CD4-positive, CD25-positive, alpha-beta regulatory T cell (primary cell): ENCODE measurements around the gene DQX1. TPM values are rescaled to one million over a fixed set of nuclear protein-coding genes. Genes with fewer than 3 reads are reported as not detected.

Experiments used
- ATAC-seq, 2 donors: fragments of 150-1000 bp; cut with Tn5 transposase; one replicate each; pipeline ENCODE4 v1.10.0; 2021; ENCODE audit warnings: low read depth in 2 of 2, moderate number of reproducible peaks in 2 of 2, moderate library complexity in 1 of 2
- DNase-seq, 3 donors: peaks; one replicate each; pipeline versions ENCODE4 v3.0.0 to v3.0.0-alpha.2; 2012 to 2022; ENCODE audit warnings: mixed read lengths in 1 of 3
- H3K27ac ChIP-seq: one replicate; pipeline ENCODE4 v1.7.0; 2013; ENCODE audit warnings: mild to moderate bottlenecking, low read length; ENCODE audit not compliant: insufficient read depth, poor library complexity, severe bottlenecking
- H3K27me3 ChIP-seq: one replicate; pipeline ENCODE4 v1.7.0; 2013; ENCODE audit warnings: low read length; ENCODE audit not compliant: control insufficient read depth, insufficient read depth
- H3K36me3 ChIP-seq: one replicate; pipeline ENCODE4 v1.7.0; 2013; ENCODE audit warnings: mild to moderate bottlenecking, low read length, moderate library complexity; ENCODE audit not compliant: control insufficient read depth, insufficient read depth
- H3K4me1 ChIP-seq: 2 replicates; pipeline ENCODE4 v1.7.0; 2013; ENCODE audit warnings: mild to moderate bottlenecking, low read length; ENCODE audit not compliant: insufficient read depth, control insufficient read depth, poor library complexity, severe bottlenecking
- H3K4me3 ChIP-seq: one replicate; pipeline ENCODE4 v1.7.0; 2013; ENCODE audit warnings: low read depth, mild to moderate bottlenecking, low read length, moderate library complexity
- H3K9me3 ChIP-seq, 2 experiments: 1 replicate in 1 of 2; 2 replicates in 1 of 2; pipeline ENCODE4 v1.7.0; 2013; ENCODE audit warnings: low read length in 2 of 2, mild to moderate bottlenecking in 1 of 2, moderate library complexity in 1 of 2; ENCODE audit not compliant: control insufficient read depth in 2 of 2
- H3K27ac Mint-ChIP-seq, 3 donors: one replicate each; pipeline ENCODE4 v1.8.0; 2020 to 2022; ENCODE audit warnings: mild to moderate bottlenecking in 3 of 3, mixed read lengths in 3 of 3, moderate library complexity in 2 of 3
- H3K27me3 Mint-ChIP-seq: one replicate; pipeline ENCODE4 v1.8.0; 2022; ENCODE audit warnings: mild to moderate bottlenecking, mixed read lengths
- H3K36me3 Mint-ChIP-seq: one replicate; pipeline ENCODE4 v1.8.0; 2020; ENCODE audit warnings: mixed read lengths
- H3K4me1 Mint-ChIP-seq, 4 donors: one replicate each; pipeline ENCODE4 v1.8.0; 2020 to 2022; ENCODE audit warnings: mixed read lengths in 4 of 4, mild to moderate bottlenecking in 1 of 4
- H3K4me3 Mint-ChIP-seq, 4 donors: one replicate each; pipeline ENCODE4 v1.8.0; 2020 to 2022; ENCODE audit warnings: mild to moderate bottlenecking in 4 of 4, mixed read lengths in 4 of 4, moderate library complexity in 3 of 4
- H3K9me3 Mint-ChIP-seq, 7 donors: one replicate each; pipeline ENCODE4 v1.8.0; 2020 to 2022; ENCODE audit warnings: mixed read lengths in 7 of 7, mild to moderate bottlenecking in 3 of 7, moderate library complexity in 2 of 7
- polyA plus RNA-seq, 4 donors: library from polyadenylated mRNA; unstranded; fragments of 300-500 nt; fragmentation: Illumina TruSeq; gene quantifications; one replicate each; pipeline ENCODE4 v1.2.3, GENCODE V29; 2021
- total RNA-seq: library from RNA; stranded (reverse); gene quantifications from one replicate; pipeline ENCODE4 v1.2.3, GENCODE V29; 2022

Gene DQX1
- total and polyA plus RNA-seq, 5 donors from 2014 or later = 0.15 TPM; not detected in 4

DNA sequence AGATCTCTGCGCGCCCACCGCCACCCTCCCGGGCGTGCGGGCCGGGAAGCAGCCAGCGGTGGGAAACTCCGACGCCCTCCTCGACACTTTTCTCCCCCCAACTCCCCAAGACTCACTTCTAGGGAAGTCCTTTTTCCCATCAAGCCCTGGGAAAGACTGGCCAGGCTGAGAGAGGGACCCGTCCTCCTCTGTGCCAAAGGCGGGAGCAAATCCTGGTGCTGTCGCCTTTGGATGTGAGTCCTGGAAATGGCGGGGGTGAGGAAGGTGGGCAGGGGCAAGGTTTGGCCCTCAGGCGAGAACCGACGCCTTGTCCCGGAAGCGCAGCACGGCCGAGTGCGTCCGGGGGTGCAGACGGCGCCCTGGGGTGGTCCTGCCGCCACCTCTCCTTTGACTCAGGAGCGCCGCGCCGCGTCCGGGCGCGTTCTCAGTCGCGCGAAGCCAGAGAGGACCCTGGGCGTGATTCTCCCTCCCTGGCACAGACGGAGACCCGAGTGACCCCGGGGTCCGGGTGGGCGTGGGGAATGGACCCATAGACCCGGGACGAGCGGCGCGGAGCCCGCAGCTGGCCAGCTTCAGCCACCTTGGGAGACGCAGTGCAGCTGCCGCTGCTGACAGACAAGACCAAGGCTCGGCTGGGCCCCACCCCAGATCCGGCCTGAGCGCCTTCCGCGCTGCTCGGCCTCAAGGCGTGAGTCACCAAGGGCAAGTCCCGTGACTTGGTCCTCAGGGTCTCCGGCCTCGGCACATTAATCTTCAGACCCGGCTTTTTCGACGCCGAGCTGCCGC lies 23.1 kb downstream of the DQX1 start:
- ATAC-seq = no peak

GRCh38 chr2:74502147-74502719 lies 23.8 kb downstream of the DQX1 start:
- Mint-ChIP-seq H3K27ac (no peak overlapping the region), H3K4me3 (peak overlapping the region; percentile 68 to 83 (median 78)), H3K9me3 (peaks cover 0 to 2% (median 0%) of the 10 kb centered on the region in 7 donors), H3K4me1 (peaks cover under 1 to 86% (median 31%) of the 10 kb centered on the region in 4 donors), H3K27me3 (peaks cover 63% of the 10 kb centered on the region), H3K36me3 (peaks cover 23% of the 10 kb centered on the region)
- Histone ChIP-seq H3K9me3 (no peaks in the 10 kb centered on the region), H3K4me3 (no peak overlapping the region), H3K36me3 (peaks cover 13% of the 10 kb centered on the region), H3K27me3 (peaks cover 2% of the 10 kb centered on the region), H3K27ac (no peak overlapping the region), H3K4me1 (peaks cover 53% of the 10 kb centered on the region)
- ATAC-seq (no peak), DNase-seq (no peak)

More for the DNA sequence above, 23.1 kb downstream of the DQX1 start:
- Mint-ChIP-seq H3K4me1 (peaks cover 5 to 85% (median 34%) of the 10 kb centered on the region in 4 donors), H3K27me3 (peaks cover 69% of the 10 kb centered on the region), H3K27ac (peak overlapping the region in 1 of 3 donors; percentile 56), H3K9me3 (peaks cover 0 to 5% (median 0%) of the 10 kb centered on the region in 7 donors), H3K4me3 (peak overlapping the region; percentile 68 to 84 (median 82)), H3K36me3 (peaks cover 26% of the 10 kb centered on the region)
- Histone ChIP-seq H3K36me3 (peaks cover 13% of the 10 kb centered on the region), H3K4me1 (peaks cover 51% of the 10 kb centered on the region), H3K27me3 (peaks cover 2% of the 10 kb centered on the region), H3K27ac (no peak overlapping the region), H3K9me3 (no peaks in the 10 kb centered on the region), H3K4me3 (peak overlapping the region; percentile 32)
- peak in 1 of 3 donors; percentile 75 for DNase-seq

GRCh38 chr2:74501335-74502071 lies 24.5 kb downstream of the DQX1 start:
- H3K27me3 Mint-ChIP-seq = peaks cover 62% of the 10 kb centered on the region
- peaks cover 0 to 79% (median 26%) of the 10 kb centered on the region in 4 donors for H3K4me1 Mint-ChIP-seq
- peaks cover 0 to 1% (median 0%) of the 10 kb centered on the region in 7 donors for H3K9me3 Mint-ChIP-seq
- H3K4me3 Mint-ChIP-seq = peak overlapping the region; percentile 67 to 83 (median 78)
- H3K27ac Mint-ChIP-seq = no peak overlapping the region
- Histone ChIP-seq H3K36me3 (peaks cover 13% of the 10 kb centered on the region), H3K9me3 (no peaks in the 10 kb centered on the region), H3K27ac (no peak overlapping the region), H3K4me1 (peaks cover 47% of the 10 kb centered on the region), H3K27me3 (peaks cover 2% of the 10 kb centered on the region), H3K4me3 (no peak overlapping the region)
- ATAC-seq = no peak
- peaks cover 20% of the 10 kb centered on the region for H3K36me3 Mint-ChIP-seq
- DNase-seq = no peak

GRCh38 chr2:74500578-74500946 lies 25.5 kb downstream of the DQX1 start:
- Histone ChIP-seq H3K36me3 (peaks cover 8% of the 10 kb centered on the region), H3K27ac (no peak overlapping the region), H3K4me3 (no peak overlapping the region), H3K9me3 (no peaks in the 10 kb centered on the region), H3K27me3 (peaks cover 2% of the 10 kb centered on the region), H3K4me1 (peaks cover 40% of the 10 kb centered on the region)
- peak overlapping the region in 3 of 4 donors; percentile 64 to 83 (median 78) for H3K4me3 Mint-ChIP-seq
- H3K27ac Mint-ChIP-seq = no peak overlapping the region
- DNase-seq (no peak), ATAC-seq (no peak)
- H3K36me3 Mint-ChIP-seq = peaks cover 22% of the 10 kb centered on the region
- peaks cover 62% of the 10 kb centered on the region for H3K27me3 Mint-ChIP-seq
- H3K4me1 Mint-ChIP-seq = peaks cover 0 to 71% (median 24%) of the 10 kb centered on the region in 4 donors
- H3K9me3 Mint-ChIP-seq = peaks cover 0 to 1% (median 0%) of the 10 kb centered on the region in 7 donors

GRCh38 chr2:74499940-74500577 lies 26.0 kb downstream of the DQX1 start:
- Mint-ChIP-seq H3K36me3 (peaks cover 17% of the 10 kb centered on the region), H3K4me3 (peak overlapping the region; percentile 56 to 83 (median 71)), H3K9me3 (peaks cover 0 to 1% (median 0%) of the 10 kb centered on the region in 7 donors), H3K27me3 (peaks cover 62% of the 10 kb centered on the region), H3K4me1 (peaks cover 0 to 67% (median 22%) of the 10 kb centered on the region in 4 donors), H3K27ac (no peak overlapping the region)
- Histone ChIP-seq H3K9me3 (no peaks in the 10 kb centered on the region), H3K4me3 (no peak overlapping the region), H3K36me3 (peaks cover 3% of the 10 kb centered on the region), H3K27ac (no peak overlapping the region), H3K4me1 (peaks cover 40% of the 10 kb centered on the region), H3K27me3 (peaks cover 2% of the 10 kb centered on the region)
- ATAC-seq (no peak), DNase-seq (no peak)

GRCh38 chr2:74499267-74499939 lies 26.6 kb downstream of the DQX1 start, which contains the start of gene LBX2:
Gene LBX2 (minus strand): TSS chr2:74499603. CDS start chr2:74499537, 66 bp downstream.
- no peak for ATAC-seq
- Histone ChIP-seq H3K36me3 (no peaks in the 10 kb centered on the region), H3K27ac (no peak within 1 kb of the TSS), H3K9me3 (no peaks in the 10 kb centered on the region), H3K4me1 (peaks cover 40% of the 10 kb centered on the region), H3K27me3 (peaks cover 2% of the 10 kb centered on the region), H3K4me3 (peak within 1 kb of the TSS; percentile 65)
- Mint-ChIP-seq H3K4me3 (peak within 1 kb of the TSS; percentile 80 to 91 (median 88)), H3K9me3 (peaks cover 0 to 1% (median 0%) of the 10 kb centered on the region in 7 donors), H3K4me1 (peaks cover 0 to 60% (median 16%) of the 10 kb centered on the region in 4 donors), H3K27ac (peak within 1 kb of the TSS in 1 of 3 donors; percentile 41), H3K27me3 (peaks cover 58% of the 10 kb centered on the region), H3K36me3 (peaks cover 11% of the 10 kb centered on the region)
- DNase-seq = peak in 2 of 3 donors; percentile 8 to 53
